Breast epithelium (tissue), 4 donors: ENCODE results near the gene ZNF462. TPM values are rescaled to one million over a fixed set of nuclear protein-coding genes. Genes with fewer than 3 reads are reported as not detected.
"Not testable (repeated sequence)": the region's sequence is repeated elsewhere in the genome, so short reads cannot be mapped to it uniquely, and the experiment has no call there.

Experiments
- DNase-seq, 2 donors: peaks; one replicate each; pipeline ENCODE4 v3.0.0-alpha.2; 2019; ENCODE audit warnings: low spot score in 2 of 2
- H3K27ac ChIP-seq, 2 donors: fragments of 200-600 bp; sonication (generic) in 1 of 2; one replicate each; pipeline ENCODE4 v1.5.1; 2016 to 2019; ENCODE audit warnings: mild to moderate bottlenecking in 1 of 2
- H3K27me3 ChIP-seq, 2 donors: fragments of 200-600 bp; sonication (generic) in 1 of 2; one replicate each; pipeline versions ENCODE4 v1.5.1 to v1.6.0; 2017 to 2019; ENCODE audit warnings: control low read depth in 1 of 2, mild to moderate bottlenecking in 1 of 2
- H3K36me3 ChIP-seq: fragments of 200-600 bp; one replicate; pipeline ENCODE4 v1.5.1; 2019
- H3K4me1 ChIP-seq, 2 donors: fragments of 200-600 bp; sonication (generic); one replicate each; pipeline ENCODE4 v1.5.1; 2016 to 2019; ENCODE audit warnings: control low read depth in 1 of 2
- H3K4me3 ChIP-seq, 3 donors: fragments of 200-600 bp; sonication (generic); 1 replicate in 2 of 3; 2 replicates in 1 of 3; pipeline ENCODE4 v1.5.1; 2016 to 2019; ENCODE audit warnings: mild to moderate bottlenecking in 3 of 3, moderate library complexity in 2 of 3
- H3K9me3 ChIP-seq, 2 donors: fragments of 200-600 bp; sonication (generic) in 1 of 2; one replicate each; pipeline ENCODE4 v1.5.1; 2016 to 2019; ENCODE audit warnings: control low read depth in 1 of 2
- CTCF ChIP-seq, 3 donors: fragments of 450-650 bp; IDR thresholded peaks; one replicate each; pipeline ENCODE4 v1.5.1; 2016 to 2017; ENCODE audit warnings: antibody characterized with exemption in 3 of 3, mild to moderate bottlenecking in 3 of 3, moderate library complexity in 3 of 3
- POLR2A ChIP-seq: fragments of 450-650 bp; IDR thresholded peaks from one replicate; pipeline ENCODE4 v1.6.1; 2016; ENCODE audit warnings: antibody characterized with exemption, mild to moderate bottlenecking, moderate library complexity
- POLR2AphosphoS5 ChIP-seq, 3 donors: sonication (generic); formaldehyde crosslinking; IDR thresholded peaks; one replicate each; pipeline ENCODE4 v1.6.1; 2017; ENCODE audit warnings: antibody characterized with exemption in 3 of 3
- intact Hi-C: fragments of 100-400 bp; cut with DNase I; formaldehyde crosslinking; loops from one replicate; pipeline ENCODE4 v1.15.1; 2023; ENCODE audit warnings: low total_unique reads
- total RNA-seq, 3 donors: library from RNA; depleted of rRNA; stranded (reverse); fragments of >200 nt; gene quantifications; one replicate each; pipeline ENCODE4 v1.1.0, GENCODE V29; 2016

The ZNF462 gene
- total RNA-seq, 3 donors from 2014 or later, result 9.0 to 36.4 (median 20.6) TPM

DNA sequence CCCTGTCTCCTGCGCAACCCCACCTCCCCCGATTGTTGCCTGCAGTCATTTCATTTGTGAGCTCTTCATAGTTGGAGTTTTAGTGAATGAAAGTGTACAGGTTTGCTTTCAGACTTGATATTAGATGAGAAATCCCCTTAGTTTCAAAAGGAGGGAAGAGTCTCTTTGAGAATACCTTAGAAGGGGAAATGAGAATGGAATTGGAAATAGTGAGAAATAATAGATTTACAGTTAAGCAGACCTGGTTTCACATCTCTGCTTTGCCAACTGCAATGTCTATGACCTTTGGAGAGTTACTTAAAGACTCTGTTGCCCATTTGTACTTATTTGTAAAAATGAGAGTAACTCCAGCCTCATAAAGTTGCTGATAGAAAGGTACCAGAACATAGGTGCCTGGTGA is 120.4 kb downstream of the ZNF462 start:
- intact Hi-C loops, result no loop called here
- no peak overlapping the region for H3K27ac ChIP-seq
- peaks cover 4% of the 10 kb centered on the region for H3K36me3 ChIP-seq
- no peaks in the 10 kb centered on the region for H3K4me1 ChIP-seq
- TF ChIP-seq POLR2AphosphoS5 (IDR thresholded peaks at IDR 0.05), result no peak
- DNase-seq, result no peak
- H3K27me3 ChIP-seq, result no peaks in the 10 kb centered on the region
- H3K9me3 ChIP-seq, result no peaks in the 10 kb centered on the region
- H3K4me3 ChIP-seq, result no peak overlapping the region

GRCh38 chr9:106989904-106990303 is 126.9 kb downstream of the ZNF462 start:
- H3K4me3 ChIP-seq, intact Hi-C loops, H3K27ac ChIP-seq, DNase-seq, H3K27me3 ChIP-seq, H3K4me1 ChIP-seq, H3K9me3 ChIP-seq, H3K36me3 ChIP-seq: not testable (repeated sequence)

DNA sequence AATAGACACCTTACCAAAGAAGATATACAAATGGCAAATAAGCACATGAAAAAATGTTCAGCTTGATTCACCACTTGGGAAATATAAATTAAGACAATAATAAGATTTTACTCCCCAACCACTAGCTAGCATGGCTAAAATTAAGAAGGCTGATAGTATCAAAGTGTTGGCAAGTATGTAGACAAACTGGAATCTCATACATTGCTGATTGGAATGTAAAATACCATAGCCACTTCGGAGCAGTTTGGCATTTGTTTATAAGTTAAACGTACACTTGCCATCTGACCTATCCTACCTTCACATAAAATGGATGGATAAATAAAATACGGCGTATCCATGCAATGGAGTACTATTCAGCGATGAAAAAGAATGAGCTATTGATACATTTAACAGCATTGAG is 129.2 kb downstream of the ZNF462 start:
- Histone ChIP-seq H3K9me3 (no peaks in the 10 kb centered on the region), H3K27me3 (no peaks in the 10 kb centered on the region), H3K4me3 (no peak overlapping the region), H3K36me3 (no peaks in the 10 kb centered on the region), H3K27ac (no peak overlapping the region), H3K4me1 (no peaks in the 10 kb centered on the region)
- no peak for TF ChIP-seq POLR2A
- TF ChIP-seq CTCF (IDR thresholded peaks at IDR 0.05), result no peak
- TF ChIP-seq POLR2AphosphoS5 (IDR thresholded peaks at IDR 0.05), result no peak
- DNase-seq, result no peak
- intact Hi-C loops, result no loop called here

DNA sequence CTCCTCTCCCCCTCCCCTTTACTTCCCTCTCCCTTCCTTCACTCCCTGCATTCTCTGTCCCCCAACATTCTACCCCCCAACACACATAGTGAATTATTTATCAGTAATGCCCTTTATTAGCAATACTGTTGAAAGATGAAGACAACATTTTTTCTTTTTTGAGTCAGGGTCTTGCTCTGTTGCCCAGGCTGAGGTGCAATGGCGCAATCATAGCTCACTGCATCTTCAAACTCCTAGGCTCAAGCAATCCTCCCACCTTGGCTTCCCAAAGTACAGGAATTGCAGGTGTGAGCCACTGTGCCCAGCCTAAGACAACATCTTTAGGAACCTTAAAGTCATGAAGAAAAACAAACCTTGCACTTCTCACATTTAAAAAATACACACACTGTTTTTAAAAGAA is 130.6 kb downstream of the ZNF462 start:
- Histone ChIP-seq H3K27ac (no peak overlapping the region), H3K9me3 (no peaks in the 10 kb centered on the region), H3K4me1 (no peaks in the 10 kb centered on the region), H3K27me3 (no peaks in the 10 kb centered on the region), H3K36me3 (no peaks in the 10 kb centered on the region), H3K4me3 (no peak overlapping the region)
- no peak for TF ChIP-seq POLR2A
- no peak for TF ChIP-seq POLR2AphosphoS5 (IDR thresholded peaks at IDR 0.05)
- no peak for TF ChIP-seq CTCF (IDR thresholded peaks at IDR 0.05)
- intact Hi-C loops, result no loop called here
- DNase-seq, result no peak

DNA sequence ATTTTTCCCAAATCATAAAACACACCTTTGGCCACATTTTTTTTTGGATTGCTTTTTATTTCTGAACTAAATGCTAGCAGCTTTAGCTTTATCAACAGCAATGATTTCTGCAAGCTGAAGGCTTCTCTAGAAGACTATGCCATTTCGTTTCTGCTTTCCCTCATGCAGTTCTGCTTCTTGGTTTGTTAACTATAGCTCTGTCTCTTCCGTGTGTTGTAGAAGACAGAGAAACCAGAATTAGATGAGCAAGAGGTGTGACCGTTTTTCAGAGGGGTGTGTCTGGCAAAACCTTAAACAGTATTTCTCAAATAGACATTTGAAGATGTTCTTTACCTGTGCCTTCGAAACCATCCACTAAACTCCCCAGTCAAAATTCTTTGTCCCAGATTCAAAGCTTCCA is 131.5 kb downstream of the ZNF462 start:
- intact Hi-C loops, result no loop called here

GRCh38 chr9:107000218-107000617 is 137.3 kb downstream of the ZNF462 start:
- Histone ChIP-seq H3K27me3 (no peaks in the 10 kb centered on the region), H3K4me3 (no peak overlapping the region), H3K27ac (no peak overlapping the region), H3K4me1 (no peaks in the 10 kb centered on the region), H3K36me3 (no peaks in the 10 kb centered on the region), H3K9me3 (no peaks in the 10 kb centered on the region)
- no peak for DNase-seq
- no peak for TF ChIP-seq POLR2AphosphoS5 (IDR thresholded peaks at IDR 0.05)
- intact Hi-C loops, result no loop called here

More for the DNA sequence above, 131.5 kb downstream of the ZNF462 start:
- DNase-seq, result no peak
- Histone ChIP-seq H3K4me3 (no peak overlapping the region), H3K27ac (no peak overlapping the region), H3K36me3 (no peaks in the 10 kb centered on the region), H3K27me3 (no peaks in the 10 kb centered on the region), H3K9me3 (no peaks in the 10 kb centered on the region), H3K4me1 (no peaks in the 10 kb centered on the region)
- TF ChIP-seq POLR2A (no peak), POLR2AphosphoS5 (IDR thresholded peaks at IDR 0.05) (no peak), CTCF (IDR thresholded peaks at IDR 0.05) (no peak)

- H3K4me1 ChIP-seq, result no peaks in the 10 kb centered on the region
- H3K27me3 ChIP-seq, result no peaks in the 10 kb centered on the region
- no peak overlapping the region for H3K27ac ChIP-seq
- no peak for DNase-seq
- no peaks in the 10 kb centered on the region for H3K9me3 ChIP-seq
- no peak overlapping the region for H3K4me3 ChIP-seq
- TF ChIP-seq POLR2A (no peak), CTCF (IDR thresholded peaks at IDR 0.05) (no peak), POLR2AphosphoS5 (IDR thresholded peaks at IDR 0.05) (no peak)
- intact Hi-C loops, result no loop called here
- H3K36me3 ChIP-seq, result no peaks in the 10 kb centered on the region
Observed at GRCh38 chr9:107005201-107005600, 142.2 kb downstream of the ZNF462 start.
